Prostate gland (tissue), 2 donors: ENCODE results near the gene STK39. TPM values are rescaled to one million over a fixed set of nuclear protein-coding genes. Genes with fewer than 3 reads are reported as not detected.

Experiments used
- DNase-seq: peaks from one replicate; pipeline ENCODE4 v3.0.0-alpha.2; 2019; ENCODE audit warnings: low spot score
- H3K27ac ChIP-seq, 2 donors: fragments of 200-600 bp; sonication (generic); 2 replicates each; pipeline ENCODE4 v1.5.1; 2017 to 2019
- H3K27me3 ChIP-seq: fragments of 200-600 bp; sonication (generic); replicated peaks from 2 replicates; pipeline ENCODE4 v1.5.1; 2019; ENCODE audit not compliant: insufficient read depth
- H3K36me3 ChIP-seq, 2 donors: fragments of 200-600 bp; sonication (generic); 1 replicate in 1 of 2; 2 replicates in 1 of 2; pipeline versions ENCODE4 v1.5.1 to v1.8.1; 2017 to 2019
- H3K4me1 ChIP-seq: fragments of 200-600 bp; sonication (generic); replicated peaks from 2 replicates; pipeline ENCODE4 v1.5.1; 2019
- H3K4me3 ChIP-seq, 2 donors: fragments of 200-600 bp; sonication (generic); 2 replicates each; pipeline ENCODE4 v1.5.1; 2017 to 2019
- H3K9me3 ChIP-seq: fragments of 200-600 bp; sonication (generic); 2 replicates; pipeline ENCODE4 v1.5.1; 2017
- POLR2A ChIP-seq: fragments of 450-650 bp; IDR thresholded peaks from one replicate; pipeline ENCODE4 v1.6.1; 2016; ENCODE audit warnings: antibody characterized with exemption, mild to moderate bottlenecking
- POLR2AphosphoS5 ChIP-seq: sonication (generic); formaldehyde crosslinking; IDR thresholded peaks from one replicate; pipeline ENCODE4 v1.6.1; 2017; ENCODE audit warnings: antibody characterized with exemption
- WGBS: methylation state at CpG from one replicate; pipeline ENCODE4 v1.1.5; 2018; 5-methylcytosine and 5-hydroxymethylcytosine counted together
- intact Hi-C: fragments of 100-400 bp; cut with DNase I; formaldehyde crosslinking; loops from one replicate; pipeline ENCODE4 v1.14.2; 2022
- total RNA-seq, 2 donors: library from RNA; depleted of rRNA; stranded (reverse); fragments of >200 nt; gene quantifications; one replicate each; pipeline ENCODE4 v1.1.0, GENCODE V29; 2016
- TF ChIP-seq, protein P1 (sequence below), 4 experiments: fragments of 200-600 bp in 2 of 4; fragments of 450-650 bp in 2 of 4; sonication (generic) in 2 of 4; IDR thresholded peaks; 1 replicate in 3 of 4; 2 replicates in 1 of 4; pipeline ENCODE4 v1.5.1; 2016 to 2019; ENCODE audit warnings: antibody characterized with exemption in 4 of 4, mild to moderate bottlenecking in 2 of 4, moderate library complexity in 2 of 4

STK39 gene
- total RNA-seq, 2 donors from 2014 or later = 32.2 to 54.7 TPM

DNA sequence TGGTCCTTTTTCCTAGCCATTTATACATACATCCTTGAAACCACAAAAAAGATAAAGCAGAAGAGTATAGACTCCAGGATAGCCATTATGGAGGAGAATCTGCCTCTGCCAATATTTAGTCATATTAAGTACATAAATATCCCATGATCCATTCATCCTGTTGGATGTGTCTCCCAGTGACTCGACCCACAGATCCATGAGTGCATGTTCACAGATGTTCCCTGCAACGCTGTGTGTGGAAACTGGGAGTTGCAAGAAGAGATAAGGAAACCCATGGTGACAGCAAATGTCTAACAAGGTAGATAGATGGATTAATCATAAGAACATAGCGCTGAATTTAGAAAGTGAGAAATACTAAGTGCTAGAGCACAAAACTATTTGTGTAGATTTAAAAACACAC lies 34.5 kb downstream of the STK39 start:
- H3K27ac ChIP-seq = peak overlapping the region; percentile 59 to 72

DNA sequence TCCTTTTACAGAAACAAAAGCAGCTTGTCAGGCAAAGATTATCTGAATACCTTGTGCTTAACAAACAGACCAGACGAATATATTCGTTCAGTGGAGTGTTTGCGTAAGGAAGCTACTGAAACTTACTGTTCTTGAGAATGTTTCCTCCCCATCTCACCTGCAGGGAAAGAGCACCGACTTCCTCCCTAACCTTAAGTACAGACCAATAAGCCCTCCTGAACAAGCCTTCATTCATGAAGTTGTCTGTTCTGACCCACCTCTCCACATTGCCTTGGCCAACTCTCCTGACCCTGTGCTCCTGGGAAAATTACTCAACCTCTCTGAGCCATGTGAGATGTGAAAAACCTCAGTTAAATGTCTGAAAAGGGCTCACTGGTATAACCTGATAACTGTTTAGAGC lies 35.2 kb downstream of the STK39 start:
- no peaks in the 10 kb centered on the region for H3K27me3 ChIP-seq
- peak overlapping the region; percentile 59 to 72 for H3K27ac ChIP-seq
- TF ChIP-seq POLR2AphosphoS5 (no peak), POLR2A (no peak)
- TF ChIP-seq, protein P1, sequence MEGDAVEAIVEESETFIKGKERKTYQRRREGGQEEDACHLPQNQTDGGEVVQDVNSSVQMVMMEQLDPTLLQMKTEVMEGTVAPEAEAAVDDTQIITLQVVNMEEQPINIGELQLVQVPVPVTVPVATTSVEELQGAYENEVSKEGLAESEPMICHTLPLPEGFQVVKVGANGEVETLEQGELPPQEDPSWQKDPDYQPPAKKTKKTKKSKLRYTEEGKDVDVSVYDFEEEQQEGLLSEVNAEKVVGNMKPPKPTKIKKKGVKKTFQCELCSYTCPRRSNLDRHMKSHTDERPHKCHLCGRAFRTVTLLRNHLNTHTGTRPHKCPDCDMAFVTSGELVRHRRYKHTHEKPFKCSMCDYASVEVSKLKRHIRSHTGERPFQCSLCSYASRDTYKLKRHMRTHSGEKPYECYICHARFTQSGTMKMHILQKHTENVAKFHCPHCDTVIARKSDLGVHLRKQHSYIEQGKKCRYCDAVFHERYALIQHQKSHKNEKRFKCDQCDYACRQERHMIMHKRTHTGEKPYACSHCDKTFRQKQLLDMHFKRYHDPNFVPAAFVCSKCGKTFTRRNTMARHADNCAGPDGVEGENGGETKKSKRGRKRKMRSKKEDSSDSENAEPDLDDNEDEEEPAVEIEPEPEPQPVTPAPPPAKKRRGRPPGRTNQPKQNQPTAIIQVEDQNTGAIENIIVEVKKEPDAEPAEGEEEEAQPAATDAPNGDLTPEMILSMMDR (IDR thresholded peaks at IDR 0.05) = no peak
- 43% methylated on average over 4 of the region's 4 CpGs for WGBS
- H3K4me3 ChIP-seq = no peak overlapping the region
- no peaks in the 10 kb centered on the region for H3K9me3 ChIP-seq
- no peak for DNase-seq
- intact Hi-C loops = no loop called here
- H3K4me1 ChIP-seq = peaks cover 2% of the 10 kb centered on the region
- no peaks in the 10 kb centered on the region for H3K36me3 ChIP-seq

More for the DNA sequence above, 34.5 kb downstream of the STK39 start:
- intact Hi-C loops = no loop called here
- DNase-seq = no peak
- Histone ChIP-seq H3K4me1 (peaks cover 2% of the 10 kb centered on the region), H3K4me3 (no peak overlapping the region), H3K36me3 (no peaks in the 10 kb centered on the region), H3K27me3 (no peaks in the 10 kb centered on the region), H3K9me3 (no peaks in the 10 kb centered on the region)
- 87% methylated on average over 3 of the region's 3 CpGs for WGBS
- no peak for TF ChIP-seq POLR2A

DNA sequence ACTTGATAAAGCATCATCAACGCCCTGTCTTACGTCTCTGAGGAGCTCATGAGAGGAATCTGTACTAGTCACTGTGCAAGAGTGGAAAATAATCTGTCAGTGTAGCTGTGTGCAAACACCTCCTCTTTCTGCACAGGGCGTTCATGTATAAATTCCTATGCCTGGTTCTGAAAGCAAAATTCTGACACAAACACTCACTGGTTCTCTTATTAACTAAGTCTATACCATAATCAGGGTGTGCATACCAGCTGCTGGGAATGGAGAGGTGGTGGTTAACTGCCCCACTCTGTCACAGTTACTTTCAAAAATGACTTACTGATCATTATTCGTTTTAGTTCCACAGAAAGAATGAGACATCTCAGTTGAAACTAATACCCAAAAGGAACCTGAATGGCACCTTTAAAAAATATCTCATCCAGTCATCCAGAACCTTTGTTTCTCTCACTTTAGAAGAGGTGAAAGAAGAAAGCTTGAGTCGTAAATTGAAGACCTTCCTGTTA lies 35.7 kb downstream of the STK39 start:
- 51% methylated on average over 5 of the region's 5 CpGs for WGBS
- no peak for DNase-seq
- TF ChIP-seq POLR2A (no peak), POLR2AphosphoS5 (no peak)
- TF ChIP-seq, protein P1 (IDR thresholded peaks at IDR 0.05) = no peak
- H3K9me3 ChIP-seq = no peaks in the 10 kb centered on the region
- intact Hi-C loops = no loop called here
- H3K27ac ChIP-seq = peak overlapping the region; percentile 59 to 72
- no peaks in the 10 kb centered on the region for H3K36me3 ChIP-seq
- peaks cover 2% of the 10 kb centered on the region for H3K4me1 ChIP-seq
- H3K27me3 ChIP-seq = no peaks in the 10 kb centered on the region
- no peak overlapping the region for H3K4me3 ChIP-seq

DNA sequence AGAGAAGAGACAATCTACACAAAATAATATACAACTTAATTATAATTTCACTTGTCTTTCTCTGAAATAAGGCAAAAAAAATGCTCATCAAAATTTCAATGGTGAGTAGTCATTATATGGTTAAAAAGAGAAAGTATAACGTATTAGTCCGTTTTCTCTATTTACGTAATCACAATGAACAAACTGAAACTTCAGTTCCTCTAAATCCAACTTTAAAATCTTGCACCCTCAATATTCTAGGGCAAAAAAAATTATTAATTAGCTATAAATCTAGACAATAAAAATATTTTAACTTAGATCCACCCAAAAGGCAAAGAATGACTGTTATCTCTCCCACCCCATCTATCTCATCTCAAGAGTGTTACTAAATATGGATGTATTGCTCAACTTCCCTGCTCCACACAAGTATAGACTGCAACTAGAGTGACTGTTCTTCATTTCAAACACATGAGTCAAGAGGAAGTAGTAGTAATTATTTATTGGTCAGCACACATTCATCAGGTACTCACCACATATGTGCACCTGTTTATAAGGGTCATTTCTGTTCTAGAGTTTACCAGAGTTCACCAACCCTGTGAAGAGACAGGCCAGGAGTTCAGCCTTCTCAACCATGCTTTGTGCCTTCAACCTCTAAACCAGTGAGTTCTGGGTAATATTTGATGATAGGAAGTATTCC lies 36.4 kb downstream of the STK39 start:
- H3K4me1 ChIP-seq = peaks cover 2% of the 10 kb centered on the region
- WGBS = 11% methylated on average over 3 of the region's 3 CpGs
- intact Hi-C loops = no loop called here
- peak; percentile 25 for DNase-seq
- TF ChIP-seq, protein P1 (IDR thresholded peaks at IDR 0.05) = no peak
- TF ChIP-seq POLR2AphosphoS5 = peak; percentile 92
- no peaks in the 10 kb centered on the region for H3K9me3 ChIP-seq
- H3K4me3 ChIP-seq = peak overlapping the region in 1 of 2 donors; percentile 3
- peak overlapping the region; percentile 59 to 72 for H3K27ac ChIP-seq
- no peaks in the 10 kb centered on the region for H3K36me3 ChIP-seq
- no peaks in the 10 kb centered on the region for H3K27me3 ChIP-seq

DNA sequence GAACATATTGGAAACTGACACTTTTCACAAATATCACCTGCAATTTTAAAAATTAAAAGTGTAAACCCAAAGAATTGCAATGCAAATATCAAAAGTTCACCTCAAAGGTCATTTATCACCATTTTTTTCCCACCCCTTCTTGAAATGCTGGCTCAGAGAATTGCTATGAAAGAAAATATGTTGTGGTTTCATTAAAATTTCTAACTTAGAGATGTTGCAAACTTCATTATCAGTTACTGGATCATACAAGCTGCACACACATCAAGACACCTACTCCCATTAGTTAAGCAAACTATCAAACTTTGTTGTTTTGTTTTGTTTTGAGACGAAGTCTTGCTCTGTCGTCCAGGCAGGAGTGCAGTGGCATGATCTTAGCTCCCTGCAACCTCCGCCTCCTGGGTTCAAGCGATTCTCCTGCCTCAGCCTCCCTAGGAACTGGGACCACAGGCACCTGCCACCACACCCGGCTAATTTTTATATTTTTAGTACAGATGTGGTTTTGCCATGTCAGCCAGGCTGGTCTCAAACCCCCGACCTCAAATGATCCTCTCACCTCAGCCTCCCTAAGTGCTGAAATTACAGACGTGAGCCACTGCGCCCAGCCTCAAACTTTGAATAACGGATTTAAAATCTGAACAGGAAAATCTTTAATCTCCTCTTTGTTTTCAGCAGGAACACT lies 37.0 kb downstream of the STK39 start:
- intact Hi-C loops = no loop called here
- TF ChIP-seq POLR2AphosphoS5 (no peak), POLR2A (no peak)
- TF ChIP-seq, protein P1 (IDR thresholded peaks at IDR 0.05) = no peak
- Histone ChIP-seq H3K36me3 (no peaks in the 10 kb centered on the region), H3K27ac (peak overlapping the region in 1 of 2 donors; percentile 72), H3K9me3 (no peaks in the 10 kb centered on the region), H3K4me1 (peaks cover 2% of the 10 kb centered on the region), H3K27me3 (no peaks in the 10 kb centered on the region), H3K4me3 (peak overlapping the region in 1 of 2 donors; percentile 3)
- no peak for DNase-seq
- 84% methylated on average over 9 of the region's 9 CpGs for WGBS
